CD4-positive, alpha-beta T cell treated with Interleukin-17A for 1 hour (primary cell): Measurements from ENCODE around the gene SLC2A4.

ENCODE experiments used
- DNase-seq: peaks from one replicate; pipeline ENCODE4 v3.0.0-alpha.2; 2020

The SLC2A4 gene

GRCh38 chr17:7248796-7249195 lies 32.7 kb upstream of the SLC2A4 start:
- no peak for DNase-seq

GRCh38 chr17:7249214-7249613 lies 32.3 kb upstream of the SLC2A4 start:
- no peak for DNase-seq

GRCh38 chr17:7249830-7250229 lies 31.7 kb upstream of the SLC2A4 start:
- DNase-seq: no peak

GRCh38 chr17:7250695-7251627 lies 30.6 kb upstream of the SLC2A4 start:
- DNase-seq: peak; percentile 81

- DNase-seq: peak; percentile 100
These were observed 29.8 kb upstream of the SLC2A4 start, which contains the start of gene CTDNEP1 for GRCh38 chr17:7251661-7252175. Gene CTDNEP1, minus strand, starts transcription at chr17:7251734. Its CDS starts 438 bp downstream, at chr17:7251296.

- peak; percentile 91 for DNase-seq
These were observed 29.1 kb upstream of the SLC2A4 start, which contains the start of gene ELP5 for GRCh38 chr17:7252176-7253043. Gene ELP5, plus strand, starts transcription at chr17:7252215. Its CDS starts 336 bp downstream, at chr17:7252551.

- DNase-seq: no peak
These were observed 28.4 kb upstream of the SLC2A4 start for GRCh38 chr17:7253082-7253481.

GRCh38 chr17:7254511-7254910 lies 27.0 kb upstream of the SLC2A4 start:
- no peak for DNase-seq

GRCh38 chr17:7256766-7257456 lies 24.6 kb upstream of the SLC2A4 start:
- no peak for DNase-seq

GRCh38 chr17:7258731-7259554 lies 22.6 kb upstream of the SLC2A4 start:
- no peak for DNase-seq

- DNase-seq: no peak
These were observed 22.0 kb upstream of the SLC2A4 start for GRCh38 chr17:7259555-7259889.

- DNase-seq: no peak
These were observed 21.4 kb upstream of the SLC2A4 start for GRCh38 chr17:7260151-7260550.

GRCh38 chr17:7260651-7261378 lies 20.7 kb upstream of the SLC2A4 start:
- peak; percentile 39 for DNase-seq

- peak; percentile 33 for DNase-seq
These were observed 19.9 kb upstream of the SLC2A4 start for GRCh38 chr17:7261379-7262191.

- DNase-seq: no peak
These were observed 19.2 kb upstream of the SLC2A4 start, which contains the start of gene CLDN7 for GRCh38 chr17:7262192-7262934. Gene CLDN7, minus strand, starts transcription at chr17:7262478. Its CDS starts 435 bp downstream, at chr17:7262043.

GRCh38 chr17:7262935-7263800 lies 18.4 kb upstream of the SLC2A4 start:
- no peak for DNase-seq

- DNase-seq: no peak
These were observed 17.8 kb upstream of the SLC2A4 start for GRCh38 chr17:7263801-7264078.

GRCh38 chr17:7266784-7267183 lies 14.7 kb upstream of the SLC2A4 start:
- no peak for DNase-seq

- DNase-seq: no peak
These were observed 2.1 kb upstream of the SLC2A4 start for GRCh38 chr17:7279448-7279847.
